GM23338 (cell line): Measurements from ENCODE around the gene STAT4.

Experiments
- CREB1 ChIP-seq: fragments of 250-450 bp; sonication (Bioruptor Pico); IDR thresholded peaks from 2 replicates; pipeline ENCODE4 v1.5.0; 2020; ENCODE audit warnings: low read depth, mild to moderate bottlenecking, moderate library complexity
- CTCF ChIP-seq, 2 experiments: fragments of 200-600 bp in 1 of 2; sonication (generic) in 1 of 2; conservative IDR thresholded peaks; 2 replicates each; pipeline versions ENCODE4 v1.5.1 to v1.6.1; 2016 to 2017; ENCODE audit warnings: antibody characterized with exemption in 2 of 2, low read depth in 2 of 2, mild to moderate bottlenecking in 2 of 2, moderate library complexity in 1 of 2
- ETS1 ChIP-seq: IDR thresholded peaks from 2 replicates; pipeline ENCODE4 v1.6.1; 2016; ENCODE audit warnings: antibody characterized with exemption
- EZH2 ChIP-seq: fragments of 200-600 bp; sonication (generic); IDR thresholded peaks from one replicate; pipeline ENCODE4 v1.8.0; 2017; ENCODE audit warnings: antibody characterized with exemption, mild to moderate bottlenecking, low read depth; ENCODE audit not compliant: unreplicated experiment
- EZH2phosphoT487 ChIP-seq: fragments of 200-600 bp; sonication (generic); IDR thresholded peaks from one replicate; pipeline ENCODE4 v1.8.1; 2018; ENCODE audit warnings: antibody characterized with exemption; ENCODE audit not compliant: unreplicated experiment
- JUNB ChIP-seq: IDR thresholded peaks from one replicate; pipeline ENCODE4 v1.6.1; 2016; ENCODE audit warnings: antibody characterized with exemption; ENCODE audit not compliant: unreplicated experiment
- NANOG ChIP-seq: IDR thresholded peaks from 2 replicates; pipeline ENCODE4 v1.6.1; 2016; ENCODE audit warnings: antibody characterized with exemption, borderline replicate concordance
- POLR2AphosphoS5 ChIP-seq: IDR thresholded peaks from 2 replicates; pipeline ENCODE4 v1.6.1; 2016; ENCODE audit warnings: antibody characterized with exemption, low read depth
- STAT1 ChIP-seq: IDR thresholded peaks from one replicate; pipeline ENCODE4 v1.6.1; 2016; ENCODE audit warnings: antibody characterized with exemption; ENCODE audit not compliant: unreplicated experiment
- ZNF114 ChIP-seq: fragments of 250-450 bp; sonication (Bioruptor Pico); IDR thresholded peaks from 2 replicates; pipeline ENCODE4 v1.5.0; 2020; ENCODE audit warnings: mild to moderate bottlenecking, moderate library complexity
- TF ChIP-seq, protein P1 (sequence below): IDR thresholded peaks from one replicate; pipeline ENCODE4 v1.6.1; 2018; ENCODE audit warnings: antibody characterized with exemption; ENCODE audit not compliant: unreplicated experiment
- TF ChIP-seq, protein P2 (sequence below): fragments of 250-450 bp; sonication (Bioruptor Pico); IDR thresholded peaks from 2 replicates; pipeline ENCODE4 v1.5.0; 2020; ENCODE audit warnings: mild to moderate bottlenecking, moderate library complexity

DNA sequence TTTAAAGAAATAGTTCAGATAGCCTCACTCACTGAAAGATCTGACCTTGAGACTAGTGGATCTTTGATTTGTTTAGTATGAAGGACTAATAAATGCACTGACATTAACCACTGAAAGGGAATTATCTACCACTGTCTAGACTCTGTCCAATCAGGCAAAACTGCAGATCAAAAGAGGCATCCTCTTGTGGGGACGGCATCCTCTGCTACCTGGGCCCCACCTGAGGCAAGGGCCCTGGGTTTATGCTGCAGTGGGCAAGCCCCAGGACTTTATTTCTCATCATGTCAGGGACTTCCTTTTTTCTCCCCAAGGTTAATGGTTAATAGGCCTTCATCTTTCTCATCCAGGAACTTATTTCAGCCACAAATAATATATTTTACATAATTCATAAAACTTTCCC is 169.1 kb downstream of the STAT4 start:
- TF ChIP-seq CTCF (conservative IDR thresholded peaks at IDR 0.05; ENCODE audit: low read depth in 2 of 2): no peak
- no peak for TF ChIP-seq POLR2AphosphoS5
- no peak for TF ChIP-seq NANOG
- no peak for TF ChIP-seq ZNF114 (CRISPR knock-in tag)
- no peak for TF ChIP-seq EZH2phosphoT487
- TF ChIP-seq JUNB: no peak
- no peak for TF ChIP-seq EZH2
- TF ChIP-seq CREB1: no peak
- no peak for TF ChIP-seq ETS1
- TF ChIP-seq, protein P1, sequence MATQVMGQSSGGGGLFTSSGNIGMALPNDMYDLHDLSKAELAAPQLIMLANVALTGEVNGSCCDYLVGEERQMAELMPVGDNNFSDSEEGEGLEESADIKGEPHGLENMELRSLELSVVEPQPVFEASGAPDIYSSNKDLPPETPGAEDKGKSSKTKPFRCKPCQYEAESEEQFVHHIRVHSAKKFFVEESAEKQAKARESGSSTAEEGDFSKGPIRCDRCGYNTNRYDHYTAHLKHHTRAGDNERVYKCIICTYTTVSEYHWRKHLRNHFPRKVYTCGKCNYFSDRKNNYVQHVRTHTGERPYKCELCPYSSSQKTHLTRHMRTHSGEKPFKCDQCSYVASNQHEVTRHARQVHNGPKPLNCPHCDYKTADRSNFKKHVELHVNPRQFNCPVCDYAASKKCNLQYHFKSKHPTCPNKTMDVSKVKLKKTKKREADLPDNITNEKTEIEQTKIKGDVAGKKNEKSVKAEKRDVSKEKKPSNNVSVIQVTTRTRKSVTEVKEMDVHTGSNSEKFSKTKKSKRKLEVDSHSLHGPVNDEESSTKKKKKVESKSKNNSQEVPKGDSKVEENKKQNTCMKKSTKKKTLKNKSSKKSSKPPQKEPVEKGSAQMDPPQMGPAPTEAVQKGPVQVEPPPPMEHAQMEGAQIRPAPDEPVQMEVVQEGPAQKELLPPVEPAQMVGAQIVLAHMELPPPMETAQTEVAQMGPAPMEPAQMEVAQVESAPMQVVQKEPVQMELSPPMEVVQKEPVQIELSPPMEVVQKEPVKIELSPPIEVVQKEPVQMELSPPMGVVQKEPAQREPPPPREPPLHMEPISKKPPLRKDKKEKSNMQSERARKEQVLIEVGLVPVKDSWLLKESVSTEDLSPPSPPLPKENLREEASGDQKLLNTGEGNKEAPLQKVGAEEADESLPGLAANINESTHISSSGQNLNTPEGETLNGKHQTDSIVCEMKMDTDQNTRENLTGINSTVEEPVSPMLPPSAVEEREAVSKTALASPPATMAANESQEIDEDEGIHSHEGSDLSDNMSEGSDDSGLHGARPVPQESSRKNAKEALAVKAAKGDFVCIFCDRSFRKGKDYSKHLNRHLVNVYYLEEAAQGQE: no peak
- no peak for TF ChIP-seq STAT1
- TF ChIP-seq, protein P2, sequence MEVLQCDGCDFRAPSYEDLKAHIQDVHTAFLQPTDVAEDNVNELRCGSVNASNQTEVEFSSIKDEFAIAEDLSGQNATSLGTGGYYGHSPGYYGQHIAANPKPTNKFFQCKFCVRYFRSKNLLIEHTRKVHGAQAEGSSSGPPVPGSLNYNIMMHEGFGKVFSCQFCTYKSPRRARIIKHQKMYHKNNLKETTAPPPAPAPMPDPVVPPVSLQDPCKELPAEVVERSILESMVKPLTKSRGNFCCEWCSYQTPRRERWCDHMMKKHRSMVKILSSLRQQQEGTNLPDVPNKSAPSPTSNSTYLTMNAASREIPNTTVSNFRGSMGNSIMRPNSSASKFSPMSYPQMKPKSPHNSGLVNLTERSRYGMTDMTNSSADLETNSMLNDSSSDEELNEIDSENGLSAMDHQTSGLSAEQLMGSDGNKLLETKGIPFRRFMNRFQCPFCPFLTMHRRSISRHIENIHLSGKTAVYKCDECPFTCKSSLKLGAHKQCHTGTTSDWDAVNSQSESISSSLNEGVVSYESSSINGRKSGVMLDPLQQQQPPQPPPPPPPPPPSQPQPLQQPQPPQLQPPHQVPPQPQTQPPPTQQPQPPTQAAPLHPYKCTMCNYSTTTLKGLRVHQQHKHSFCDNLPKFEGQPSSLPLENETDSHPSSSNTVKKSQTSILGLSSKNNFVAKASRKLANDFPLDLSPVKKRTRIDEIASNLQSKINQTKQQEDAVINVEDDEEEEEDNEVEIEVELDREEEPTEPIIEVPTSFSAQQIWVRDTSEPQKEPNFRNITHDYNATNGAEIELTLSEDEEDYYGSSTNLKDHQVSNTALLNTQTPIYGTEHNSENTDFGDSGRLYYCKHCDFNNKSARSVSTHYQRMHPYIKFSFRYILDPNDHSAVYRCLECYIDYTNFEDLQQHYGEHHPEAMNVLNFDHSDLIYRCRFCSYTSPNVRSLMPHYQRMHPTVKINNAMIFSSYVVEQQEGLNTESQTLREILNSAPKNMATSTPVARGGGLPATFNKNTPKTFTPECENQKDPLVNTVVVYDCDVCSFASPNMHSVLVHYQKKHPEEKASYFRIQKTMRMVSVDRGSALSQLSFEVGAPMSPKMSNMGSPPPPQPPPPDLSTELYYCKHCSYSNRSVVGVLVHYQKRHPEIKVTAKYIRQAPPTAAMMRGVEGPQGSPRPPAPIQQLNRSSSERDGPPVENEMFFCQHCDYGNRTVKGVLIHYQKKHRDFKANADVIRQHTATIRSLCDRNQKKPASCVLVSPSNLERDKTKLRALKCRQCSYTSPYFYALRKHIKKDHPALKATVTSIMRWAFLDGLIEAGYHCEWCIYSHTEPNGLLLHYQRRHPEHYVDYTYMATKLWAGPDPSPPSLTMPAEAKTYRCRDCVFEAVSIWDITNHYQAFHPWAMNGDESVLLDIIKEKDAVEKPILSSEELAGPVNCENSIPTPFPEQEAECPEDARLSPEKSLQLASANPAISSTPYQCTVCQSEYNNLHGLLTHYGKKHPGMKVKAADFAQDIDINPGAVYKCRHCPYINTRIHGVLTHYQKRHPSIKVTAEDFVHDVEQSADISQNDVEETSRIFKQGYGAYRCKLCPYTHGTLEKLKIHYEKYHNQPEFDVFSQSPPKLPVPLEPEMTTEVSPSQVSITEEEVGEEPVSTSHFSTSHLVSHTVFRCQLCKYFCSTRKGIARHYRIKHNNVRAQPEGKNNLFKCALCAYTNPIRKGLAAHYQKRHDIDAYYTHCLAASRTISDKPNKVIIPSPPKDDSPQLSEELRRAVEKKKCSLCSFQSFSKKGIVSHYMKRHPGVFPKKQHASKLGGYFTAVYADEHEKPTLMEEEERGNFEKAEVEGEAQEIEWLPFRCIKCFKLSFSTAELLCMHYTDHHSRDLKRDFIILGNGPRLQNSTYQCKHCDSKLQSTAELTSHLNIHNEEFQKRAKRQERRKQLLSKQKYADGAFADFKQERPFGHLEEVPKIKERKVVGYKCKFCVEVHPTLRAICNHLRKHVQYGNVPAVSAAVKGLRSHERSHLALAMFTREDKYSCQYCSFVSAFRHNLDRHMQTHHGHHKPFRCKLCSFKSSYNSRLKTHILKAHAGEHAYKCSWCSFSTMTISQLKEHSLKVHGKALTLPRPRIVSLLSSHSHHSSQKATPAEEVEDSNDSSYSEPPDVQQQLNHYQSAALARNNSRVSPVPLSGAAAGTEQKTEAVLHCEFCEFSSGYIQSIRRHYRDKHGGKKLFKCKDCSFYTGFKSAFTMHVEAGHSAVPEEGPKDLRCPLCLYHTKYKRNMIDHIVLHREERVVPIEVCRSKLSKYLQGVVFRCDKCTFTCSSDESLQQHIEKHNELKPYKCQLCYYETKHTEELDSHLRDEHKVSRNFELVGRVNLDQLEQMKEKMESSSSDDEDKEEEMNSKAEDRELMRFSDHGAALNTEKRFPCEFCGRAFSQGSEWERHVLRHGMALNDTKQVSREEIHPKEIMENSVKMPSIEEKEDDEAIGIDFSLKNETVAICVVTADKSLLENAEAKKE: no peak
